Stimulated activated CD8-positive, alpha-beta memory T cell treated with anti-CD3 and anti-CD28 coated beads, Interleukin-2, amount 100 ng/mL, for 48 hours (primary cell): ENCODE data around the gene ZNF446.
"Not testable (repeated sequence)": the region's sequence is repeated elsewhere in the genome, so short reads cannot be mapped to it uniquely, and the experiment has no call there.

ENCODE experiments used
- DNase-seq, 2 donors: peaks; one replicate each; pipeline ENCODE4 v3.0.0-alpha.2; 2020; ENCODE audit warnings: low read depth in 2 of 2

ZNF446 gene

DNA sequence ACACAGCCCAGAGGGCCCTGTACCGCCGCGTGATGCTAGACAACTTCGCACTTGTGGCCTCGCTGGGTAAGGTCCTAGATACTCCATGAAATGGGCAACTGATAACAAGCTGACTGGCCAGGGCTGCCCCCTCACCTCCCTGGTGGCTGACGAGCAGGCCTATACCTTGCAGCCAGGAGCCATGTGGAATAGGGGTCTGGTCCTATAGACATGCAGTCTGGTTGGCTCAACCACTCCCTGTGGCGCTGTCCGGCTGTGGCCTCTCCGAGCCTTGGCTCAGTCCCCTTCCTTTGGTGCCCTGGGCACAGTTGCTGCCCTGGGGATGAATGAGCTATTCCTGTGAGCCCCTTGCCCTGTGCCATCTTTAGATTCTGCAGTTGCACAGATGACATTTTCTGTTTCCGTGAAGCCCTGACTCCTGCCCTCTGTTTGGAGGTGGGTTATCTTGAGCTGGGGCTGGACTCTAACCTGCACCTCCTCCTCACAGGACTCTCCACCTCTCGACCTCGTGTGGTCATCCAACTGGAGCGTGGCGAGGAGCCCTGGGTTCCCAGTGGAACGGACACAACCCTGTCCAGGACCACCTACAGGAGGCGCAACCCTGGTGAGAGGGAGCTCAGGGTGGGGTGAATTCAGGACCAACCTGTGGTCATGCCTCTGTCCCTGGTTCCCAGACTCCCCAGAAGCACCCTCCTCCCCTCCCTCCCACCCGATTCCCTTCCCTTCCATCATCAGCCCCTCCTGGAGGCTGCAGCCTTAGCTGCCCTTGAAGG, 6.7 kb upstream of the ZNF446 start:
- DNase-seq = no peak

DNA sequence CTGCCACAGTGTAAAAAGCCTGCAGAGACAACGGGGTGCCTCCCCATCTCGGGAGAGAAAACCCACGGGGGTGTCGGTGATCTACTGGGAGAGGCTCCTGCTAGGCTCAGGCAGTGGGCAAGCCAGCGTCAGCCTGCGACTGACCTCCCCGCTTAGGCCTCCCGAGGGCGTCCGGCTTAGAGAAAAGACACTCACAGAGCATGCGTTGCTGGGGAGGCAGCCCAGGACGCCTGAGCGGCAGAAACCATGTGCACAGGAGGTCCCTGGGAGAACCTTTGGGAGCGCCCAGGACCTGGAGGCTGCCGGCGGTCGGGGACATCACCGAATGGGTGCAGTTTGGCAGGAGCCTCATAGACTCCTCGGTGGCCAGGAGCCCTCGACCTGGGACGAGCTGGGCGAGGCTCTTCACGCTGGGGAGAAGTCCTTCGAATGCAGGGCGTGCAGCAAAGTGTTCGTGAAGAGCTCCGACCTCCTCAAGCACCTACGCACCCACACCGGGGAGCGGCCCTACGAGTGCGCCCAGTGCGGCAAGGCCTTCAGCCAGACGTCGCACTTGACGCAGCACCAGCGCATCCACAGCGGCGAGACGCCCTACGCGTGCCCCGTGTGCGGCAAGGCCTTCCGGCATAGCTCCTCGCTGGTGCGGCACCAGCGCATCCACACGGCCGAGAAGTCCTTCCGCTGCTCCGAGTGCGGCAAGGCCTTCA, 5.2 kb upstream of the ZNF446 start:
- not testable (repeated sequence) for DNase-seq

DNA sequence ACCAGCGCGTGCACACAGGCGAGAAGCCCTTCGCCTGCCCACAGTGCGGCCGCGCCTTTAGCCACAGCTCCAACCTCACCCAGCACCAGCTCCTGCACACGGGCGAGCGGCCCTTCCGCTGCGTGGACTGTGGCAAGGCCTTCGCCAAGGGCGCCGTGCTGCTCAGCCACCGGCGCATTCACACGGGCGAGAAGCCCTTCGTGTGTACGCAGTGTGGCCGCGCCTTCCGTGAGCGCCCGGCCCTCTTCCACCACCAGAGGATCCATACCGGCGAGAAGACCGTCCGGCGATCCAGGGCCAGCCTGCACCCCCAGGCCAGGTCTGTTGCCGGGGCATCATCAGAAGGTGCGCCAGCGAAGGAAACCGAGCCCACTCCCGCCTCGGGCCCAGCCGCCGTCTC, 4.4 kb upstream of the ZNF446 start:
- DNase-seq = no peak

DNA sequence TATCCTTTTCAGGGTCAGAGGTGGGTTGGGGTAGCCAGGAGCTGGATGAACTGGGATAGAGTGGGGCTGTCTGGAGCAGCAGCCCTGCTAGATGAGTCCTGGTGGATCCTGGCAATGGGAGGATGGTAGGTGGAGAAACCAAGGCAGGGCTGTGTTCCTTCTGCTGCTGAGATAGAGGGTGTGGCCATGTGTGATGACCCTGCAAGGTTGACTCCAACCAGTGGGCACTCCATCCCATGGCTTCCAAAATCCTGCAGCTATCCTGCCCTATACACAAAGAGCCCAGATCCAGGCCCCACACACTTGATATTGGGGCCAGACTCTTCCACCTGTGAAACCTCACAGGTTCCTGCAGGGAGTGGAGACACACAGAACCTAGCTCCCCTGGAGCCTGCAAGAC, 2.4 kb upstream of the ZNF446 start:
- no peak for DNase-seq

GRCh38 chr19:58474291-58474996, 1.7 kb upstream of the ZNF446 start:
- DNase-seq = no peak

DNA sequence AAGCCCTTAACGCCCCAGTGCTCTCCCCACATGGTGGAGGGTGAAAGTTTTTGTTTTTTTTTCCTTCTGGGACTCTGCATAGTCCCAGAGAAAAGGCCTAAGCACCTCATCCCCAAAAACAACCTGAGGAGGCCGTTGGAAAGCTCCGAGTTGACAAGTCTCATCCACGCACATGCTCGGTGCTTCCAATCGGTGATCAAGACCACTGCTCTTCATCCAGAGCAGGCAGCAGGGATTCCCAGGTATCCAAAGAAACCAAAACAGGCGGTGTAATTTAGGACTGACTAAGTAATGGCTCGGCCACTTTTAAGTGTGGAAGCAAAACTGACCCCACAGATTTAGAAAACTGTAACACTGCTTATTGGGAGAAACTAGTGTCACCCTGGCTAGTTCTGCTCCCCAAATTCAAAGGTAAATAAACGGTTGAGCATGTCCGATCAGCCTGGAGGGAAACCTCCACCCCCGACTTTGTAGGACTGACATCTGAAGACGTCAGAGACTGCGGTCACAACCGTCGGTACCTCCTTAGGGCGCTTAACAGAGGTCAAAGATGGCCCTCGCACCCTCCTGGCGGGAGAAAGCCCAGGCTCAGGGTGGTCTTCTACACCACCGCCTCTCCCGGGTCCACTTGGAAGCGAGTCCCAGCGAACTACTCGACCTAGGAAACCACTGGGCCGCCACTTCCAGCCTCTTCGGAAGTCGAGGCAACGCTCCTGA, 997 bp upstream of the ZNF446 start:
- no peak for DNase-seq

- DNase-seq = no peak
These were observed 405 bp downstream of the ZNF446 start for GRCh38 chr19:58476498-58477015.

DNA sequence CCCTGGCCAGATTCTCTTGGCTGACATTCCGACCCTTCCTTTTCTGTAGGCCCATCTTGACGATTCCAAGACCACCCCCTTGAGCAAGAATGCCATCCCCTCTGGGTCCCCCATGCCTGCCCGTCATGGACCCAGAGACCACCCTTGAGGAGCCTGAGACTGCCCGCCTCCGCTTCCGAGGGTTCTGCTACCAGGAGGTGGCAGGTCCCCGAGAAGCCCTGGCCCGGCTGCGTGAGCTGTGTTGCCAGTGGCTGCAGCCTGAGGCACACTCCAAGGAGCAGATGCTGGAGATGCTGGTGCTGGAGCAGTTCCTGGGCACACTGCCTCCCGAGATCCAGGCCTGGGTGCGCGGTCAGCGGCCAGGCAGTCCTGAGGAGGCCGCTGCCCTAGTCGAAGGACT, 978 bp downstream of the ZNF446 start:
- DNase-seq = no peak

DNA sequence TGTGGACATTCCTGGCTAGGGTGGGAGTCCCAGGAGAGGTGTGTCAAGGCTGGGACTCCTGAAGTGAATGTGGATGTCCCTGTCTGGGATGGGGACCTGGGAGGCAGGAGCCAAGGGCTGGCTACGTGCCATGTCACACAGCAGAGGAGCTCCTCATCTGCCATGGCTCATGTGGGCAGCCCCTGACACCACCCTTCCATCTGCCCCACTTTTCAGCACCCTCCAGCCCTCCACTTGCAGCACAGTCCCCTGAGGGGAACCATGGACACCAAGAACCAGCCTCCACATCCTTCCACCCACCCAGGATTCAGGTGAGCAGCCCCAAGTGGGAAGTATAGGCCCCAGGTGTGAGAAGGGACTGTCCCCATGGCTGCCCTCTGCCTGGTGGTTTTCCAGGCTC, 1.7 kb downstream of the ZNF446 start:
- DNase-seq = no peak

- DNase-seq = no peak
These were observed 3.2 kb downstream of the ZNF446 start for GRCh38 chr19:58479303-58479702.

GRCh38 chr19:58479736-58480480, 3.8 kb downstream of the ZNF446 start:
- DNase-seq = no peak

DNA sequence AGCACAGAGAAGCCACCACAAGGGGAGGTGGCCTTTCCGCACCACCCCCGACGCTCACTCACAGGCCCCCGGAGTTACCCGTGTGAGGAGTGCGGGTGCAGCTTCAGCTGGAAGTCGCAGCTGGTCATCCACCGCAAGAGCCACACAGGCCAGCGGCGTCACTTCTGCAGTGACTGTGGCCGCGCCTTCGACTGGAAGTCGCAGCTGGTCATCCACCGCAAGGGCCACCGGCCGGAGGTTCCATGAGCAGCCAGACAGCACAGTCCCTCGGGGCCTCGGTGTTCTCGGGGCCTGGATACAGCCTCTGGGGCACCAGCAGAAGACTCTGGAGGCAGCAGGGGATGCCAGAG, 4.3 kb downstream of the ZNF446 start:
- DNase-seq = no peak

DNA sequence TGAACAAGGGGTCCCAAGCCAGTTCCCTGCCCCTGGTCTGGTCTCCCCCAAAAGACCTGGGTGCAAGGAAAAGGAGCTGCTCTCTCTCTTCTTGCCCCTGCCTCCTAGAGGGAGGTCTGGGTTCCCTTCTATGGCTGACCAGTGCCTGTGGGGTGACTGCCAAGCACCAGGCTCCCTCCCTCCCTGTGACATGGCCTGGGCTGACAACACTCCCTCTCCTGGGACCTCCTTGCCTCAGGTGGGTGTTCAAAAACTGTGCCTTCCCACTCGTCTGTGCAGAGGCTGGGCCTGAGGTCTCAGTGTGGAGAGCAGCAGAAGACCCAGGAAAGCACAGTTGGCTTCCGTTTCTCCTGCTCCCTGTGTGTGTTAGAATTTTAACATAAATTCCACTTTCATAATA, 4.7 kb downstream of the ZNF446 start:
- DNase-seq = no peak

DNA sequence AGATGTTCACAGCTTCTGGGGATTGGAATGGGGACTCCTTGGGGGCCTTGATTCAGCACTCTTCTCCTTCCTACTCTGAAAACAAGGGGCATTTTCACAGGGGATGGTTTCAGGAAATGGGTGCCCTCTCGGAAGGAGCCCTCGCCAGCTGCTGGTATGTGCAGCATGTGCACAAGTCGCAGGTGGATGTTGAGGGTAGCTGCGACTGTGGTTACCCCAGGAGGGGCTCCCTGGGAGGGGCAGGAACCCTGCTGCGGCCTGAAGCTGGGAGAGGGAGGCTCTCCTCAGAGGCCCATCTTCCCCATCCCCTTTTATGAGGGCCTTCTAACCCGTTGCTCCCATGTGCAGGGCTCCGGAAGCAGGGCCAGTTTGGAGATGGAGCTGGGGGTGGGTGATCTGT, 6.2 kb downstream of the ZNF446 start:
- DNase-seq = no peak

- no peak for DNase-seq
These were observed 7.6 kb downstream of the ZNF446 start for GRCh38 chr19:58483776-58484175.

DNA sequence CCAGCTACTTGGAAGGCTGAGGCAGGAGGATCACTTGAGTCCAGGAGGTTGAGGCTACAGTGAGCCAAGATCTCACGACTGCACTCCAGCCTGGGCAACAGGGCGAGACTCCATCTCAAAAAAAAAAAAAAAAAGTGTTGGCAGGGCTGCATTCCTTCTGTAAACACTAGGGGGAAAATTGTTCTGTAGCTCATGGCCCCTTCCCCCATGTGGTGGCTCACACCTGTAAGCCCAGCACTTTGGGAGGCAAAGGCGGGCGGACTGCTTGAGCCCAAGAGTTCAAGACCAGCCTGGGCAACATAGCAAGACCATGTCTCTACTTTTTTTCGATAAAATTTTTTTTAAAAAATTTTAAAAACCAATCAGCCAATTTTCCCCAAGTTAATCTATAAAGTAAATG, 8.2 kb downstream of the ZNF446 start:
- not testable (repeated sequence) for DNase-seq

DNA sequence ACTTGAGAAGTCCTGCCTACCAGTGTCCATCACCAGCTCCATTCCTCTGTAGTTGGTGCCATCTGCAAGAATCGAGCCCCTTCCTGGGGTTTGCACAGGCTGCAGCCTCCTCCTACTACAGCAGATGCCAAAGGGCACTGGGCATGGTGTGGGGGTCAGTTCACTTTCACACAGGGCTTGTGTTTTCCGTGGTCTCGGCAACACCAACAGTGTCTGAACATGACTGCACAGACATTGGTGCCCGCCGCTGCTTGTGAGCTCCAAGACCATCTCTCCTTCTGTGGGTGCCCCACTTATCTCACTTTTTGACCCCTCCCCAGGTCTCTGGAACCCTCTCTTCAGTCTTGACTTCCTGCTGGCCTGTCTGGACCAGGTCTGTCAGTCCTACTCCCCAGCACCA, 15.2 kb downstream of the ZNF446 start:
- no peak for DNase-seq

DNA sequence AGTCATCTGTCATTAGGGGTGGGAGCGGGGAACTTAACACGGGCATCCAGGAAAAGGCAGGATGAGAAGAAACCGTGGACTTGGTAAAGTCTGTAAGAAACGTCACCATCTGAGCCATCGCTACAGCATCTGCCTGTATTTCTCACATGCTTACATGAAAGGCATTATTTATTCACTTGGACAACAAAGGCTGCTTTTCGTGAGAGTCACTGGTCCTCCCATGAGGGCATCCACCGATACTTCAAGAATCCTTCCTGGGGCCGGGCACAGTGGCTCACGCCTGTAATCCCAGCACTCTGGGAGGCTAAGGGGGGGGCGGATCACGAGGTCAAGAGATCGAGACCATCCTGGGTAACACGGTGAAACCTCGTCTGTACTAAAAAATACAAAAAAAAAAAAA, 16.1 kb downstream of the ZNF446 start:
- no peak for DNase-seq

DNA sequence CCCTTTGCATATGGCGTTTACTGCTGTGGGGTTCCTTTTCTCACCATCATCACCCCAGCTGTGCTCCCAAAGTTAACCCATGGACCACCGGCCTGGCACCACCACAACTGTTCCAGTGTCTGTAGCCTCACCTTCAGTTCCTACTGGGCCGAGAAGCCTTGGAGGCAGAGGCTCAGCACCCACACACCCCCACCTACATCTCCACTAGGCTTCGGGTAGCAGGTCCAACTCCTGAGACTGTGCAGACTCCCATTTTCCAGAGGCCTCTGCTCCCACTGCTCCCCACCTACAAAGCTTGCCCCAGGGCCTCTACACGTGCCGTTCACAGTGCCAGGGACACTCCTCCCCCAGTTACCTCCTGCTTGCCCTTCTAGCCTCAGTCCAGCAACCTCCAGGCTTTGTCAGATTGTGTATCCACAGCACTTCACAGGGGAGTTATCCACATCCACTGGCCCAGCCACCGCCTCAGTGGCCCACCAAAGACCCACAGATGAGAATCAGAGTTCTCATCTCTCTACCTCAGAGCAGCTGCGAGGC, 21.6 kb downstream of the ZNF446 start:
- no peak for DNase-seq

DNA sequence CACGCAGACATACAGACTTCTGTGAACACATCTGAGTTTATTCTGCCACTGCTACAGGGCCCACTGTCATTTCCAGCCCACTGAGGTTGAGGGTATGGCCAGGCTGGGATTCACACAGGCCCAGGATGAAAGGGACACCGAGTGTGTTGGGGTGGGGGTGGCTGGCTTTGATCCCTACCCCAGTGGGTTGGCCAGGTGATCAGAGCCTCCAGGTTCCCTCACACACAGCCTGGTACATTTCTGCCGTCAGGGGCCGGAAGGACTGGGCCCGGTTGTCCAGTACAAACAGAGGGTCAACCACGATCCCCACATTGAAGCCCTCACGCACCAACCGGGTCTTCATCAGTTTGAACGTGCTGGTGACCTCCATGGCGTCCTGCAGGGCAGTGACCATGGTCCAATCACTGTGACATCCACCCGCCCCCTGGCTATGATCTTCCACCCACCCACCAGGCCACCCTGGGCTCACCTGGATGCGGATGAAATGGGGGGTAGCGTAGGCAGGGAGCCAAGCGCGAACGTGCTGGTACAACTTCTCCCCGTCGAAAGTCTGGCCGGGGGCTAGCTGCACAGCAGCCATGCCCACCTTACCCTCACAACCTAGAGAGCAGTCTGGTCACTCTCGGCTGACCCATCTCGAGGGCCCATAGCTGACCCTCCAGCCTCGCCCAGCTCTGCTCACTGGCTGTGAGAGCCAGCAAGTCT, 22.3 kb downstream of the ZNF446 start:
- no peak for DNase-seq
